GM21737 (cell line): ENCODE results near the gene JTB.
"Not testable (repeated sequence)": the region's sequence is repeated elsewhere in the genome, so short reads cannot be mapped to it uniquely, and the experiment has no call there.

Experiments
- ATAC-seq: cut with Tn5 transposase; IDR thresholded peaks from one replicate; pipeline ENCODE4 v1.9.1; 2021; ENCODE audit warnings: mild to moderate bottlenecking, moderate library complexity; ENCODE audit not compliant: unreplicated experiment

JTB gene

GRCh38 chr1:153977250-153978240 lies at the start of gene JTB:
Gene JTB, minus strand, starts transcription at chr1:153977674. Its CDS starts 422 bp downstream, at chr1:153977252.
- peak; percentile 69 for ATAC-seq

GRCh38 chr1:154019940-154020339 lies 42.5 kb upstream of the JTB start:
- no peak for ATAC-seq

- no peak for ATAC-seq
Measured at GRCh38 chr1:154019269-154019668, 41.8 kb upstream of the JTB start.

- ATAC-seq, result no peak
Measured at GRCh38 chr1:154014154-154014907, 36.9 kb upstream of the JTB start.

- ATAC-seq, result not testable (repeated sequence)
Measured at GRCh38 chr1:154012543-154012942, 35.1 kb upstream of the JTB start.

- ATAC-seq, result no peak
Measured at GRCh38 chr1:154012129-154012528, 34.7 kb upstream of the JTB start.

GRCh38 chr1:154006136-154006535 lies 28.7 kb upstream of the JTB start:
- ATAC-seq, result no peak

- ATAC-seq, result no peak
Measured at GRCh38 chr1:154000420-154000819, 22.9 kb upstream of the JTB start.

- ATAC-seq, result not testable (repeated sequence)
Measured at GRCh38 chr1:153996882-153997281, 19.4 kb upstream of the JTB start.

GRCh38 chr1:153995640-153996039 lies 18.2 kb upstream of the JTB start:
- no peak for ATAC-seq

GRCh38 chr1:153995202-153995601 lies 17.7 kb upstream of the JTB start:
- ATAC-seq, result no peak

GRCh38 chr1:153991806-153992205 lies 14.3 kb upstream of the JTB start:
- no peak for ATAC-seq

GRCh38 chr1:153991151-153991630 lies 13.7 kb upstream of the JTB start:
- ATAC-seq, result no peak

GRCh38 chr1:153990468-153991150 lies 13.1 kb upstream of the JTB start, which contains the start of gene RPS27:
Gene RPS27, plus strand, starts transcription at chr1:153990762. Its CDS starts 35 bp downstream, at chr1:153990797.
- peak; percentile 77 for ATAC-seq

- ATAC-seq, result no peak
Measured at GRCh38 chr1:153987621-153988020, 10.1 kb upstream of the JTB start.

GRCh38 chr1:153985941-153986761 lies 8.7 kb upstream of the JTB start, which contains the start of gene RAB13:
Gene RAB13, minus strand, starts transcription at chr1:153986339. Its CDS starts 103 bp downstream, at chr1:153986236.
- ATAC-seq, result no peak

- ATAC-seq, result no peak
Measured at GRCh38 chr1:153985341-153985912, 8.0 kb upstream of the JTB start.

- ATAC-seq, result no peak
Measured at GRCh38 chr1:153984123-153984894, 6.8 kb upstream of the JTB start.

- ATAC-seq, result not testable (repeated sequence)
Measured at GRCh38 chr1:153981735-153982134, 4.3 kb upstream of the JTB start.
